Hepatocyte (in vitro differentiated cells): ENCODE results near the gene PLCH2. TPM values are rescaled to one million over a fixed set of nuclear protein-coding genes. Genes with fewer than 3 reads are reported as not detected.

Source experiments
- DNase-seq: peaks from one replicate; pipeline ENCODE4 v3.0.0-alpha.2; 2016; ENCODE audit warnings: low spot score
- H2AFZ ChIP-seq: fragments of 200-600 bp; sonication (generic); 2 replicates; pipeline ENCODE4 v1.6.0; 2016; ENCODE audit warnings: antibody characterized with exemption, mild to moderate bottlenecking
- H3K27ac ChIP-seq: fragments of 200-600 bp; sonication (generic); 2 replicates; pipeline ENCODE4 v1.5.1; 2016; ENCODE audit warnings: mild to moderate bottlenecking
- H3K27me3 ChIP-seq: fragments of 200-600 bp; sonication (generic); 2 replicates; pipeline ENCODE4 v1.6.1; 2016
- H3K36me3 ChIP-seq: fragments of 200-600 bp; sonication (generic); replicated peaks from 2 replicates; pipeline ENCODE4 v1.5.1; 2016; ENCODE audit warnings: low read depth; ENCODE audit not compliant: insufficient read depth
- H3K4me1 ChIP-seq: fragments of 200-600 bp; sonication (generic); 2 replicates; pipeline ENCODE4 v1.5.1; 2016; ENCODE audit warnings: mild to moderate bottlenecking, moderate library complexity; ENCODE audit not compliant: insufficient read depth
- H3K4me2 ChIP-seq: fragments of 200-600 bp; sonication (generic); 2 replicates; pipeline ENCODE4 v1.6.0; 2016
- H3K4me3 ChIP-seq: fragments of 200-600 bp; sonication (generic); 2 replicates; pipeline ENCODE4 v1.5.1; 2016; ENCODE audit warnings: mild to moderate bottlenecking
- H3K79me2 ChIP-seq: fragments of 200-600 bp; sonication (generic); 2 replicates; pipeline ENCODE4 v1.6.0; 2017; ENCODE audit warnings: mild to moderate bottlenecking
- H3K9me2 ChIP-seq: fragments of 200-600 bp; sonication (generic); replicated peaks from 2 replicates; pipeline ENCODE4 v1.6.0; 2017; ENCODE audit warnings: mild to moderate bottlenecking; ENCODE audit not compliant: insufficient read depth
- H3K9me3 ChIP-seq: fragments of 200-600 bp; sonication (generic); 2 replicates; pipeline ENCODE4 v1.5.1; 2016; ENCODE audit warnings: low read depth, mild to moderate bottlenecking
- H4K20me1 ChIP-seq: fragments of 200-600 bp; sonication (generic); 2 replicates; pipeline ENCODE4 v1.6.0; 2016; ENCODE audit warnings: mild to moderate bottlenecking; ENCODE audit not compliant: insufficient read depth, poor library complexity, severe bottlenecking
- CTCF ChIP-seq: fragments of 200-600 bp; sonication (generic); IDR thresholded peaks from 2 replicates; pipeline ENCODE4 v1.5.1; 2016; ENCODE audit warnings: antibody characterized with exemption, mild to moderate bottlenecking; ENCODE audit not compliant: poor library complexity
- EZH2 ChIP-seq: fragments of 200-600 bp; sonication (generic); IDR thresholded peaks from 2 replicates; pipeline ENCODE4 v1.6.1; 2016; ENCODE audit warnings: antibody characterized with exemption, mild to moderate bottlenecking, borderline replicate concordance
- EZH2phosphoT487 ChIP-seq: fragments of 200-600 bp; sonication (generic); IDR thresholded peaks from one replicate; pipeline ENCODE4 v1.6.1; 2018; ENCODE audit warnings: antibody characterized with exemption, mild to moderate bottlenecking, low read depth, moderate library complexity; ENCODE audit not compliant: unreplicated experiment, severe bottlenecking
- WGBS: methylation state at CpG from one replicate; pipeline ENCODE4 v1.1.6; 2016; ENCODE audit warnings: low lambda C conversion rate; ENCODE audit errors: missing lambda C conversion rate; 5-methylcytosine and 5-hydroxymethylcytosine counted together
- polyA plus RNA-seq: library from polyadenylated mRNA; unstranded; fragments of >200 nt; fragmentation: Nextera tagmentation; extraction: Ambion mirVana; gene quantifications from 2 replicates; pipeline ENCODE4 v1.2.1, GENCODE V29; 2016
- total RNA-seq: library from RNA; depleted of rRNA; stranded (reverse); fragments of >200 nt; gene quantifications from 2 replicates; pipeline ENCODE4 v1.2.3, GENCODE V29; 2014

Gene PLCH2
- total and polyA plus RNA-seq, 2 experiments from 2014 or later = 1.3 to 3.4 TPM

DNA sequence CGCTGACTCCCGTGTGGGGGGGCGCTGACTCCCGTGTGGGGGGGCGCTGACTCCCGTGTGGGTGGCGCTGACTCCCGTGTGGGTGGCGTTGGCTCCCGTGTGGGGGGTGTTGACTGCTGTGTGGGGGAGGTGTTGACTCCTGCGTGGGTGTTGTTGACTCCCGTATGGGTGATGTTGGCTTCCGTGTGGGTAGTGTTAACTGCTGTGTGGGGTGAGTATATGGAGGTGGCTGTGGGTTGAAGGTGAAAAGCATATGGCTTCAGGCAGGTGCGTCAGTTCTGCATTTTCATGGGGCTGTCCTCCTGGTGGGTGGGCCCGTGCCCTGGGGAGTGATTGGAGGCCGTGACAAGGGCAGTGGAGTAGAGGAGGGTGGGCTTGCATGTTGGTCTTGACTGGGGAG lies 7.9 kb downstream of the PLCH2 start:
- no peak overlapping the region for H3K27ac ChIP-seq
- no peak for TF ChIP-seq EZH2phosphoT487
- TF ChIP-seq CTCF = no peak
- no peak for TF ChIP-seq EZH2
- H3K9me3 ChIP-seq = no peaks in the 10 kb centered on the region
- H2AFZ ChIP-seq = no peak overlapping the region
- H3K4me3 ChIP-seq = no peak overlapping the region
- WGBS = 87% methylated on average over 13 of the region's 16 CpGs
- no peaks in the 10 kb centered on the region for H3K4me1 ChIP-seq
- H3K79me2 ChIP-seq = no peaks in the 10 kb centered on the region
- no peaks in the 10 kb centered on the region for H3K27me3 ChIP-seq
- no peaks in the 10 kb centered on the region for H3K36me3 ChIP-seq
- DNase-seq = no peak
- no peak overlapping the region for H3K4me2 ChIP-seq
- H3K9me2 ChIP-seq = no peaks in the 10 kb centered on the region
- no peaks in the 10 kb centered on the region for H4K20me1 ChIP-seq

DNA sequence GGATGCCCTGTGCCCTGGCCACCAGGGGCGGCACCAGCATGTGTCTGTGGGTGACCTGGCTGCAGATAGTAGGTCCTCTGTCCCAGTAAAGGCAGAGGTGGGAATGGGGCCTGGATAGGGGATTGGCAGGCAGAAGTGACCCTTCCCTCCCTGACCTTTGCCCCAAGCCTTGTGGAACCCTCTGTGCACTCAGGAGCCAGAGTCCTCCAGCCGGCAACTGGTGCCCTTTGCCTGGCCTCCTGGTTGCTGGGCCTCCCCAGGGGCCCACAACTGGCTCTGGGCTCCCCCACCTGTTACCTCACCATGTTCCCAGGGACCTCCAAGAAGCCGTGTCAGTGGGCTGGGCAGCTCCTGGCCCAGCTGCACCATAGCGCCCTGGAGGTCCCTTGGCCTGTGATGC lies 10.0 kb downstream of the PLCH2 start:
- no peak for DNase-seq
- Histone ChIP-seq H3K4me3 (no peak overlapping the region), H3K9me2 (no peaks in the 10 kb centered on the region), H3K36me3 (no peaks in the 10 kb centered on the region), H3K4me2 (no peak overlapping the region), H3K9me3 (no peaks in the 10 kb centered on the region), H2AFZ (no peak overlapping the region), H3K4me1 (no peaks in the 10 kb centered on the region), H3K27me3 (no peaks in the 10 kb centered on the region), H3K27ac (no peak overlapping the region), H4K20me1 (no peaks in the 10 kb centered on the region), H3K79me2 (no peaks in the 10 kb centered on the region)
- WGBS = 85% methylated on average over 4 of the region's 4 CpGs
- TF ChIP-seq EZH2 = no peak
- no peak for TF ChIP-seq EZH2phosphoT487

DNA sequence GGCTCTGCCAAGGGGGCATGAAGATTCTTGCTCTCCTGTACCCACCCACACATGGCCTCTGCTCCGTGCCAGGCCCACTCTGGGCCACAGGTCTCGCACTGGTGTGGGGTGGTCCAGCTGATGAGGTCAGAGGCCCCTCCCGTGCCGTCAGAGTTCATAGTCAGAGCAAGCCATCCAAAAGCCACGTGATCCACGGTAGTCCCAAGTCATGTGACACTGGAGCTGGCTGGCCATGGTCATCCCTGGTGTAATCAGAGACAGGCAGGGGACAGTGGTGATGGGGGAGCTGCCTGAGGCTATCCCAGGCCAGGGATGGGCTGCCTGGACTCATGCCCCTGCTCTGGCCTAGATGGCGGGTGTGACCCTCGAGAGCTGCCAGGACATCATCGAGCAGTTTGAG lies 10.5 kb downstream of the PLCH2 start:
- Histone ChIP-seq H3K27me3 (no peaks in the 10 kb centered on the region), H3K79me2 (no peaks in the 10 kb centered on the region), H3K4me1 (no peaks in the 10 kb centered on the region), H3K9me2 (no peaks in the 10 kb centered on the region), H3K27ac (no peak overlapping the region), H4K20me1 (no peaks in the 10 kb centered on the region), H3K9me3 (no peaks in the 10 kb centered on the region), H2AFZ (no peak overlapping the region), H3K4me3 (no peak overlapping the region), H3K36me3 (no peaks in the 10 kb centered on the region), H3K4me2 (no peak overlapping the region)
- no peak for DNase-seq
- WGBS = 85% methylated on average over 9 of the region's 9 CpGs
- TF ChIP-seq EZH2 (no peak), CTCF (no peak), EZH2phosphoT487 (no peak)

GRCh38 chr1:2488688-2489087 lies 12.6 kb downstream of the PLCH2 start:
- no peak for DNase-seq
- H3K36me3 ChIP-seq = no peaks in the 10 kb centered on the region
- no peak overlapping the region for H3K27ac ChIP-seq
- H3K27me3 ChIP-seq = no peaks in the 10 kb centered on the region
- WGBS = 82% methylated on average over 2 of the region's 2 CpGs
- no peak overlapping the region for H3K4me3 ChIP-seq
- no peaks in the 10 kb centered on the region for H3K9me2 ChIP-seq
- H3K79me2 ChIP-seq = no peaks in the 10 kb centered on the region
- no peak for TF ChIP-seq EZH2
- TF ChIP-seq CTCF = no peak
- no peak for TF ChIP-seq EZH2phosphoT487
- H3K4me2 ChIP-seq = no peak overlapping the region
- no peak overlapping the region for H2AFZ ChIP-seq
- no peaks in the 10 kb centered on the region for H4K20me1 ChIP-seq
- no peaks in the 10 kb centered on the region for H3K4me1 ChIP-seq
- H3K9me3 ChIP-seq = no peaks in the 10 kb centered on the region
